Esophagus squamous epithelium (tissue), 5 donors: ENCODE data around the gene CHN2. TPM values are rescaled to one million over a fixed set of nuclear protein-coding genes. Genes with fewer than 3 reads are reported as not detected.

Experiments used
- DNase-seq: peaks from one replicate; lab custom pipeline; 2025; lab: John Stamatoyannopoulos, UW
- H3K27ac ChIP-seq, 4 donors: fragments of 200-600 bp; sonication (generic); one replicate each; pipeline ENCODE4 v1.5.1; 2016 to 2019; ENCODE audit warnings: mild to moderate bottlenecking in 1 of 4
- H3K27me3 ChIP-seq, 4 donors: fragments of 200-600 bp; sonication (generic); 1 replicate in 3 of 4; 2 replicates in 1 of 4; pipeline versions ENCODE4 v1.5.1 to v1.6.0; 2017 to 2021; ENCODE audit warnings: antibody characterized with exemption in 1 of 4
- H3K36me3 ChIP-seq, 3 donors: fragments of 200-600 bp; sonication (generic); one replicate each; pipeline ENCODE4 v1.5.1; 2016 to 2019
- H3K4me1 ChIP-seq, 3 donors: fragments of 200-600 bp; sonication (generic); one replicate each; pipeline ENCODE4 v1.5.1; 2017 to 2019
- H3K4me3 ChIP-seq, 4 donors: fragments of 200-600 bp; sonication (generic); 1 replicate in 3 of 4; 2 replicates in 1 of 4; pipeline ENCODE4 v1.5.1; 2016 to 2019; ENCODE audit warnings: mild to moderate bottlenecking in 2 of 4, moderate library complexity in 1 of 4
- H3K9me3 ChIP-seq, 3 donors: fragments of 200-600 bp; sonication (generic); one replicate each; pipeline ENCODE4 v1.5.1; 2016 to 2019
- CTCF ChIP-seq, 6 experiments: fragments of 450-650 bp in 4 of 6; fragments of 200-600 bp in 2 of 6; sonication (generic) in 2 of 6; IDR thresholded peaks; one replicate each; pipeline ENCODE4 v1.5.1; 2016 to 2019; ENCODE audit warnings: antibody characterized with exemption in 6 of 6, mild to moderate bottlenecking in 4 of 6, moderate library complexity in 4 of 6
- POLR2A ChIP-seq, 4 donors: fragments of 450-650 bp; IDR thresholded peaks; one replicate each; pipeline ENCODE4 v1.6.1; 2017; ENCODE audit warnings: antibody characterized with exemption in 4 of 4, mild to moderate bottlenecking in 4 of 4, moderate library complexity in 3 of 4
- WGBS, 2 donors: methylation state at CpG; one replicate each; pipeline ENCODE4 v1.1.5; 2018; 5-methylcytosine and 5-hydroxymethylcytosine counted together
- intact Hi-C: fragments of 100-400 bp; cut with DNase I; formaldehyde crosslinking; loops from one replicate; pipeline ENCODE4 v1.15.0; 2022
- total RNA-seq, 4 donors: library from RNA; depleted of rRNA; stranded (reverse); fragments of >200 nt; gene quantifications; one replicate each; pipeline ENCODE4 v1.1.0, GENCODE V29; 2016
- donor health status: DM: yes; HTN: yes; CAD: no.

CHN2 gene
- total RNA-seq, 4 donors from 2014 or later, result 0.08 to 8.6 (median 1.7) TPM

- Histone ChIP-seq H3K36me3 (no peaks in the 10 kb centered on the region), H3K4me1 (no peaks in the 10 kb centered on the region), H3K27ac (no peak overlapping the region), H3K9me3 (no peaks in the 10 kb centered on the region), H3K4me3 (no peak overlapping the region), H3K27me3 (no peaks in the 10 kb centered on the region)
- DNase-seq, result no peak
- intact Hi-C loops, result no loop called here
- TF ChIP-seq POLR2A (IDR thresholded peaks at IDR 0.05) (no peak), CTCF (IDR thresholded peaks at IDR 0.05) (no peak)
- WGBS, 2 donors, result 100% methylated on average over 1 of the region's 1 CpG
Measured at GRCh38 chr7:29236071-29236580, 41.6 kb downstream of the CHN2 start.

GRCh38 chr7:29236649-29237048, 42.1 kb downstream of the CHN2 start:
- Histone ChIP-seq H3K4me3 (no peak overlapping the region), H3K36me3 (no peaks in the 10 kb centered on the region), H3K9me3 (no peaks in the 10 kb centered on the region), H3K27me3 (no peaks in the 10 kb centered on the region), H3K27ac (no peak overlapping the region), H3K4me1 (no peaks in the 10 kb centered on the region)
- no peak for DNase-seq
- intact Hi-C loops, result no loop called here
- no peak for TF ChIP-seq POLR2A (IDR thresholded peaks at IDR 0.05)
- TF ChIP-seq CTCF (IDR thresholded peaks at IDR 0.05), result no peak

- Histone ChIP-seq H3K4me3 (no peak overlapping the region), H3K4me1 (no peaks in the 10 kb centered on the region), H3K9me3 (no peaks in the 10 kb centered on the region), H3K36me3 (no peaks in the 10 kb centered on the region), H3K27me3 (no peaks in the 10 kb centered on the region), H3K27ac (no peak overlapping the region)
- DNase-seq, result no peak
- intact Hi-C loops, result no loop called here
- TF ChIP-seq CTCF (IDR thresholded peaks at IDR 0.05), result no peak
- TF ChIP-seq POLR2A (IDR thresholded peaks at IDR 0.05), result no peak
- WGBS, 2 donors, result 70 to 86% methylated on average over 3 of the region's 3 CpGs
Measured at GRCh38 chr7:29237489-29237888, 42.9 kb downstream of the CHN2 start.

GRCh38 chr7:29239638-29240037, 45.1 kb downstream of the CHN2 start:
- H3K4me3 ChIP-seq, result no peak overlapping the region
- no peaks in the 10 kb centered on the region for H3K27me3 ChIP-seq
- H3K9me3 ChIP-seq, result no peaks in the 10 kb centered on the region
- H3K27ac ChIP-seq, result no peak overlapping the region
- 62 to 89% methylated on average over 1 of the region's 1 CpG for WGBS, 2 donors
- TF ChIP-seq POLR2A (IDR thresholded peaks at IDR 0.05) (no peak), CTCF (IDR thresholded peaks at IDR 0.05) (peak in 4 of 6 experiments; percentile 17 to 67 (median 40))
- no peaks in the 10 kb centered on the region for H3K4me1 ChIP-seq
- no peaks in the 10 kb centered on the region for H3K36me3 ChIP-seq
- DNase-seq, result no peak
- intact Hi-C loops, result no loop called here

- no peak for DNase-seq
- no peaks in the 10 kb centered on the region for H3K4me1 ChIP-seq
- H3K27me3 ChIP-seq, result no peaks in the 10 kb centered on the region
- 62 to 81% methylated on average over 3 of the region's 3 CpGs for WGBS, 2 donors
- no peaks in the 10 kb centered on the region for H3K9me3 ChIP-seq
- no peak overlapping the region for H3K4me3 ChIP-seq
- intact Hi-C loops, result no loop called here
- H3K36me3 ChIP-seq, result no peaks in the 10 kb centered on the region
- TF ChIP-seq POLR2A (IDR thresholded peaks at IDR 0.05), result no peak
- no peak for TF ChIP-seq CTCF (IDR thresholded peaks at IDR 0.05)
- H3K27ac ChIP-seq, result no peak overlapping the region
Measured at GRCh38 chr7:29242265-29242664, 47.7 kb downstream of the CHN2 start.
